K562 (cell line): ENCODE data around the gene SMIM41.

ENCODE experiments used
- CREB1 ChIP-seq, 2 experiments: sonication (generic) in 1 of 2; formaldehyde crosslinking in 1 of 2; IDR thresholded peaks; 2 replicates each; pipeline versions ENCODE4 v1.6.1 to v1.8.0; 2012 to 2022; ENCODE audit warnings: inconsistent platforms in 1 of 2, mild to moderate bottlenecking in 1 of 2, missing genetic modification reagents in 1 of 2, moderate library complexity in 1 of 2
- HNRNPUL1 ChIP-seq: fragments of 200-400 bp; formaldehyde crosslinking; IDR thresholded peaks from 2 replicates; pipeline ENCODE4 v1.6.1; 2017; ENCODE audit warnings: low read length
- NFRKB ChIP-seq: fragments of 450-650 bp; IDR thresholded peaks from 2 replicates; pipeline ENCODE4 v1.6.1; 2016; ENCODE audit warnings: low read depth
- POLR2A ChIP-seq: fragments of 450-650 bp; conservative IDR thresholded peaks from 2 replicates; pipeline ENCODE4 v1.6.1; 2016
- RFX1 ChIP-seq: fragments of 450-650 bp; IDR thresholded peaks from 2 replicates; pipeline ENCODE4 v1.6.1; 2016; ENCODE audit warnings: mild to moderate bottlenecking, moderate library complexity
- SRSF9 ChIP-seq: fragments of 200-400 bp; formaldehyde crosslinking; IDR thresholded peaks from 2 replicates; pipeline ENCODE4 v1.6.1; 2017; ENCODE audit warnings: low read depth, low read length, borderline replicate concordance
- TAF15 ChIP-seq: fragments of 200-400 bp; formaldehyde crosslinking; IDR thresholded peaks from 2 replicates; pipeline ENCODE4 v1.6.1; 2017; ENCODE audit warnings: mild to moderate bottlenecking, low read depth, low read length, moderate library complexity
- TCF7L2 ChIP-seq: fragments of 150-350 bp; IDR thresholded peaks from 2 replicates; pipeline ENCODE4 v1.6.1; 2016; ENCODE audit warnings: low read depth, mild to moderate bottlenecking, low read length, moderate library complexity
- TRIM24 ChIP-seq, 2 experiments: fragments of 450-650 bp; IDR thresholded peaks; 2 replicates each; pipeline ENCODE4 v1.6.1; 2016
- ZFX ChIP-seq: sonication (generic); formaldehyde crosslinking; IDR thresholded peaks from 2 replicates; pipeline ENCODE4 v1.8.0; 2022; ENCODE audit warnings: mild to moderate bottlenecking, missing genetic modification reagents, moderate library complexity
- ZNF384 ChIP-seq: IDR thresholded peaks from 2 replicates; pipeline ENCODE4 v1.6.1; 2012; ENCODE audit warnings: low read depth, low read length, improper control_type of control experiment
- TF ChIP-seq, protein P1 (sequence below), 2 experiments: fragments of 450-650 bp; formaldehyde crosslinking in 1 of 2; IDR thresholded peaks; 2 replicates each; pipeline versions ENCODE4 v1.4.0 to v1.6.1; 2014 to 2020; ENCODE audit warnings: mild to moderate bottlenecking in 2 of 2, borderline replicate concordance in 1 of 2, low read depth in 1 of 2
- TF ChIP-seq, protein P2 (sequence below): sonication (generic); formaldehyde crosslinking; IDR thresholded peaks from 2 replicates; pipeline ENCODE4 v1.5.0; 2020; ENCODE audit warnings: missing genetic modification reagents
- TF ChIP-seq, protein P3 (sequence below): fragments of 200-600 bp; sonication (generic); IDR thresholded peaks from one replicate; pipeline ENCODE4 v1.6.1; 2012; ENCODE audit warnings: mild to moderate bottlenecking, low read depth, low read length, inconsistent platforms

DNA sequence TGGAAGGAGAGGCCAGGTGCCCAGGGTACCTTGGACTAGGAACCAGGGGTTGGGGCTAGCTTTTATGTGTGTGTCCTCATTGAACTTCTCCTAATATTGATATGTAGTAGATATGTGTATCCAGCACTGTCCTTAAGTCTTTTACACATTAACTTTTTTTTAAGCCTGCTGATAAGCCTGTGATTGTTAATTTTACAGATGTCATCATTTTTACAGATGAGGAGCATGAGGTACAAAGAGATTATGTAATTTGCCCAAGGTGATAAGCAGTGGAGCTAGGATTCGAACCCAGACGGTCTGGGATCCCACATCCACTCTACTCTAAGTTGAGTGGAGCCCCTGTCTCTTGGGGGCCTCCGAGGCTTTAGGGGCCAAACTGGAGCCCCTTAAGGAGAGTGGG is 38.5 kb upstream of the SMIM41 start:
- TF ChIP-seq SRSF9, result no peak
- TF ChIP-seq CREB1 (IDR thresholded peaks at IDR 0.05), result no peak
- no peak for TF ChIP-seq CREB1 (CRISPR knock-in tag; IDR thresholded peaks at IDR 0.05)
- TF ChIP-seq TAF15, result no peak
- TF ChIP-seq ZFX (CRISPR knock-in tag), result no peak
- TF ChIP-seq TCF7L2, result no peak
- TF ChIP-seq RFX1, result no peak
- TF ChIP-seq ZNF384, result no peak
- TF ChIP-seq, protein P1, sequence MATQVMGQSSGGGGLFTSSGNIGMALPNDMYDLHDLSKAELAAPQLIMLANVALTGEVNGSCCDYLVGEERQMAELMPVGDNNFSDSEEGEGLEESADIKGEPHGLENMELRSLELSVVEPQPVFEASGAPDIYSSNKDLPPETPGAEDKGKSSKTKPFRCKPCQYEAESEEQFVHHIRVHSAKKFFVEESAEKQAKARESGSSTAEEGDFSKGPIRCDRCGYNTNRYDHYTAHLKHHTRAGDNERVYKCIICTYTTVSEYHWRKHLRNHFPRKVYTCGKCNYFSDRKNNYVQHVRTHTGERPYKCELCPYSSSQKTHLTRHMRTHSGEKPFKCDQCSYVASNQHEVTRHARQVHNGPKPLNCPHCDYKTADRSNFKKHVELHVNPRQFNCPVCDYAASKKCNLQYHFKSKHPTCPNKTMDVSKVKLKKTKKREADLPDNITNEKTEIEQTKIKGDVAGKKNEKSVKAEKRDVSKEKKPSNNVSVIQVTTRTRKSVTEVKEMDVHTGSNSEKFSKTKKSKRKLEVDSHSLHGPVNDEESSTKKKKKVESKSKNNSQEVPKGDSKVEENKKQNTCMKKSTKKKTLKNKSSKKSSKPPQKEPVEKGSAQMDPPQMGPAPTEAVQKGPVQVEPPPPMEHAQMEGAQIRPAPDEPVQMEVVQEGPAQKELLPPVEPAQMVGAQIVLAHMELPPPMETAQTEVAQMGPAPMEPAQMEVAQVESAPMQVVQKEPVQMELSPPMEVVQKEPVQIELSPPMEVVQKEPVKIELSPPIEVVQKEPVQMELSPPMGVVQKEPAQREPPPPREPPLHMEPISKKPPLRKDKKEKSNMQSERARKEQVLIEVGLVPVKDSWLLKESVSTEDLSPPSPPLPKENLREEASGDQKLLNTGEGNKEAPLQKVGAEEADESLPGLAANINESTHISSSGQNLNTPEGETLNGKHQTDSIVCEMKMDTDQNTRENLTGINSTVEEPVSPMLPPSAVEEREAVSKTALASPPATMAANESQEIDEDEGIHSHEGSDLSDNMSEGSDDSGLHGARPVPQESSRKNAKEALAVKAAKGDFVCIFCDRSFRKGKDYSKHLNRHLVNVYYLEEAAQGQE (IDR thresholded peaks at IDR 0.05; ENCODE audit: borderline replicate concordance), result no peak
- TF ChIP-seq, protein P1 (CRISPR knock-in tag; IDR thresholded peaks at IDR 0.05; ENCODE audit: low read depth), result no peak
- TF ChIP-seq HNRNPUL1, result no peak
- TF ChIP-seq NFRKB, result no peak
- TF ChIP-seq POLR2A, result no peak
- TF ChIP-seq, protein P2, sequence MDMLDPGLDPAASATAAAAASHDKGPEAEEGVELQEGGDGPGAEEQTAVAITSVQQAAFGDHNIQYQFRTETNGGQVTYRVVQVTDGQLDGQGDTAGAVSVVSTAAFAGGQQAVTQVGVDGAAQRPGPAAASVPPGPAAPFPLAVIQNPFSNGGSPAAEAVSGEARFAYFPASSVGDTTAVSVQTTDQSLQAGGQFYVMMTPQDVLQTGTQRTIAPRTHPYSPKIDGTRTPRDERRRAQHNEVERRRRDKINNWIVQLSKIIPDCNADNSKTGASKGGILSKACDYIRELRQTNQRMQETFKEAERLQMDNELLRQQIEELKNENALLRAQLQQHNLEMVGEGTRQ (CRISPR knock-in tag), result no peak
- TF ChIP-seq, protein P3, sequence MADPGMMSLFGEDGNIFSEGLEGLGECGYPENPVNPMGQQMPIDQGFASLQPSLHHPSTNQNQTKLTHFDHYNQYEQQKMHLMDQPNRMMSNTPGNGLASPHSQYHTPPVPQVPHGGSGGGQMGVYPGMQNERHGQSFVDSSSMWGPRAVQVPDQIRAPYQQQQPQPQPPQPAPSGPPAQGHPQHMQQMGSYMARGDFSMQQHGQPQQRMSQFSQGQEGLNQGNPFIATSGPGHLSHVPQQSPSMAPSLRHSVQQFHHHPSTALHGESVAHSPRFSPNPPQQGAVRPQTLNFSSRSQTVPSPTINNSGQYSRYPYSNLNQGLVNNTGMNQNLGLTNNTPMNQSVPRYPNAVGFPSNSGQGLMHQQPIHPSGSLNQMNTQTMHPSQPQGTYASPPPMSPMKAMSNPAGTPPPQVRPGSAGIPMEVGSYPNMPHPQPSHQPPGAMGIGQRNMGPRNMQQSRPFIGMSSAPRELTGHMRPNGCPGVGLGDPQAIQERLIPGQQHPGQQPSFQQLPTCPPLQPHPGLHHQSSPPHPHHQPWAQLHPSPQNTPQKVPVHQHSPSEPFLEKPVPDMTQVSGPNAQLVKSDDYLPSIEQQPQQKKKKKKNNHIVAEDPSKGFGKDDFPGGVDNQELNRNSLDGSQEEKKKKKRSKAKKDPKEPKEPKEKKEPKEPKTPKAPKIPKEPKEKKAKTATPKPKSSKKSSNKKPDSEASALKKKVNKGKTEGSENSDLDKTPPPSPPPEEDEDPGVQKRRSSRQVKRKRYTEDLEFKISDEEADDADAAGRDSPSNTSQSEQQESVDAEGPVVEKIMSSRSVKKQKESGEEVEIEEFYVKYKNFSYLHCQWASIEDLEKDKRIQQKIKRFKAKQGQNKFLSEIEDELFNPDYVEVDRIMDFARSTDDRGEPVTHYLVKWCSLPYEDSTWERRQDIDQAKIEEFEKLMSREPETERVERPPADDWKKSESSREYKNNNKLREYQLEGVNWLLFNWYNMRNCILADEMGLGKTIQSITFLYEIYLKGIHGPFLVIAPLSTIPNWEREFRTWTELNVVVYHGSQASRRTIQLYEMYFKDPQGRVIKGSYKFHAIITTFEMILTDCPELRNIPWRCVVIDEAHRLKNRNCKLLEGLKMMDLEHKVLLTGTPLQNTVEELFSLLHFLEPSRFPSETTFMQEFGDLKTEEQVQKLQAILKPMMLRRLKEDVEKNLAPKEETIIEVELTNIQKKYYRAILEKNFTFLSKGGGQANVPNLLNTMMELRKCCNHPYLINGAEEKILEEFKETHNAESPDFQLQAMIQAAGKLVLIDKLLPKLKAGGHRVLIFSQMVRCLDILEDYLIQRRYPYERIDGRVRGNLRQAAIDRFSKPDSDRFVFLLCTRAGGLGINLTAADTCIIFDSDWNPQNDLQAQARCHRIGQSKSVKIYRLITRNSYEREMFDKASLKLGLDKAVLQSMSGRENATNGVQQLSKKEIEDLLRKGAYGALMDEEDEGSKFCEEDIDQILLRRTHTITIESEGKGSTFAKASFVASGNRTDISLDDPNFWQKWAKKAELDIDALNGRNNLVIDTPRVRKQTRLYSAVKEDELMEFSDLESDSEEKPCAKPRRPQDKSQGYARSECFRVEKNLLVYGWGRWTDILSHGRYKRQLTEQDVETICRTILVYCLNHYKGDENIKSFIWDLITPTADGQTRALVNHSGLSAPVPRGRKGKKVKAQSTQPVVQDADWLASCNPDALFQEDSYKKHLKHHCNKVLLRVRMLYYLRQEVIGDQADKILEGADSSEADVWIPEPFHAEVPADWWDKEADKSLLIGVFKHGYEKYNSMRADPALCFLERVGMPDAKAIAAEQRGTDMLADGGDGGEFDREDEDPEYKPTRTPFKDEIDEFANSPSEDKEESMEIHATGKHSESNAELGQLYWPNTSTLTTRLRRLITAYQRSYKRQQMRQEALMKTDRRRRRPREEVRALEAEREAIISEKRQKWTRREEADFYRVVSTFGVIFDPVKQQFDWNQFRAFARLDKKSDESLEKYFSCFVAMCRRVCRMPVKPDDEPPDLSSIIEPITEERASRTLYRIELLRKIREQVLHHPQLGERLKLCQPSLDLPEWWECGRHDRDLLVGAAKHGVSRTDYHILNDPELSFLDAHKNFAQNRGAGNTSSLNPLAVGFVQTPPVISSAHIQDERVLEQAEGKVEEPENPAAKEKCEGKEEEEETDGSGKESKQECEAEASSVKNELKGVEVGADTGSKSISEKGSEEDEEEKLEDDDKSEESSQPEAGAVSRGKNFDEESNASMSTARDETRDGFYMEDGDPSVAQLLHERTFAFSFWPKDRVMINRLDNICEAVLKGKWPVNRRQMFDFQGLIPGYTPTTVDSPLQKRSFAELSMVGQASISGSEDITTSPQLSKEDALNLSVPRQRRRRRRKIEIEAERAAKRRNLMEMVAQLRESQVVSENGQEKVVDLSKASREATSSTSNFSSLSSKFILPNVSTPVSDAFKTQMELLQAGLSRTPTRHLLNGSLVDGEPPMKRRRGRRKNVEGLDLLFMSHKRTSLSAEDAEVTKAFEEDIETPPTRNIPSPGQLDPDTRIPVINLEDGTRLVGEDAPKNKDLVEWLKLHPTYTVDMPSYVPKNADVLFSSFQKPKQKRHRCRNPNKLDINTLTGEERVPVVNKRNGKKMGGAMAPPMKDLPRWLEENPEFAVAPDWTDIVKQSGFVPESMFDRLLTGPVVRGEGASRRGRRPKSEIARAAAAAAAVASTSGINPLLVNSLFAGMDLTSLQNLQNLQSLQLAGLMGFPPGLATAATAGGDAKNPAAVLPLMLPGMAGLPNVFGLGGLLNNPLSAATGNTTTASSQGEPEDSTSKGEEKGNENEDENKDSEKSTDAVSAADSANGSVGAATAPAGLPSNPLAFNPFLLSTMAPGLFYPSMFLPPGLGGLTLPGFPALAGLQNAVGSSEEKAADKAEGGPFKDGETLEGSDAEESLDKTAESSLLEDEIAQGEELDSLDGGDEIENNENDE, result no peak
- no peak for TF ChIP-seq TRIM24 (IDR thresholded peaks at IDR 0.05)
